G401 (cell line): Measurements from ENCODE around the gene CAMKK2. TPM values are rescaled to one million over a fixed set of nuclear protein-coding genes. Genes with fewer than 3 reads are reported as not detected.
"Not testable (repeated sequence)": the region's sequence is repeated elsewhere in the genome, so short reads cannot be mapped to it uniquely, and the experiment has no call there.

Source experiments
- DNase-seq: peaks from one replicate; pipeline ENCODE4 v3.0.0-alpha.2; 2015; ENCODE audit warnings: low spot score
- in situ Hi-C: cut with HindIII; loops from 2 replicates; pipeline ENCODE4 v1.10.0; 2016; ENCODE audit warnings: low sequenced_read_pairs, mixed read lengths
- total RNA-seq: library from RNA; depleted of rRNA; stranded (reverse); fragments of >200 nt; shearing (Covaris generic); gene quantifications from 2 replicates; pipeline ENCODE4 v1.2.3, GENCODE V29; 2014

Gene CAMKK2
- total RNA-seq, 1 experiment from 2014 or later: 27.2 TPM

DNA sequence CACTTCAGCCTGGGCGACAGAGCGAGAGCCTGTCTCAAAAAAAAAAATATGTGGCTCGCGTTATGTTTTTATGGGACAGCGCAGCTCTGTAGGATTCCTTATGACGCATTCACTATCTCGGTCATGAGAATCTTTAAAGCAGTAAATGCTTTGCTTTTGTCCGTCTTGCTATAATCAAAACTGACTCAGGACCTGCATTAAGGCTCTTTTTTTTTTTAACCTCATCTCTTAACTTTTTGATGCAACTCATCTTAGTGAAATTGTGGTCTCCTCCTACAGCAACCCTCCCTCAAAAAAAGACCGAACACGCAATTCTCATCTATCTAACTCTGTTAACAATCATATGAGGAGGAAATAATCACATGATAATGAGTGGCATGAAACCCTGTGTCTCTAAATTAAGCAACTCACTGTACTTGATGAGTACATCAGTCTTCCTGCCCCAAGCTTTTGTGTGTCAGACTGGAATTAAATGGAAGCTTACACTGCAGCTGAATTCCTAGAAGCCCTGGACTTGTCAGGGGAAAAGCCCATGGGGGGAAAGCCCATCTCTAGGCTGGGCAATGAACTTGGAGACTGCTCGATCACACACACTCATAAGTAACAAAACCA is 82.2 kb downstream of the CAMKK2 start:
- DNase-seq: no peak
- in situ Hi-C loops: no loop called here

DNA sequence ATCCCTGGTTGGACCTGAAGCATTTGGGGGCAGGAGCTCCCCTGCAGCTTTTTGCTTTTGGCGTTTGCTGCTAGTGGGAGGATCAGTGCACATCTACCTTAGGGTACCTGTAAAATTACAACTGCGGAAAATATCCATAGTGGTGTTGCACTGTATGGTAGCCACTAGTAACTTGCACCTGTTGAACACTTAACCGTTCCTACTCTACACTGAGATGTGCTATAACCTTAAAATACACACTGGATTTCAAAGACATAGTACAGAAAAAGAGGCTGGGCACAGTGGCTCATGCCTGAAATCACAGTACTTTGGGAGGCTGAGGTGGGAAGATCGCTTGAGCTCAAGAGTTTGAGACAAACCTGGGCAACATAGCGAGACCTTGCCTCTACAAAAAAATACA is 83.6 kb downstream of the CAMKK2 start:
- in situ Hi-C loops: no loop called here
- DNase-seq: no peak

DNA sequence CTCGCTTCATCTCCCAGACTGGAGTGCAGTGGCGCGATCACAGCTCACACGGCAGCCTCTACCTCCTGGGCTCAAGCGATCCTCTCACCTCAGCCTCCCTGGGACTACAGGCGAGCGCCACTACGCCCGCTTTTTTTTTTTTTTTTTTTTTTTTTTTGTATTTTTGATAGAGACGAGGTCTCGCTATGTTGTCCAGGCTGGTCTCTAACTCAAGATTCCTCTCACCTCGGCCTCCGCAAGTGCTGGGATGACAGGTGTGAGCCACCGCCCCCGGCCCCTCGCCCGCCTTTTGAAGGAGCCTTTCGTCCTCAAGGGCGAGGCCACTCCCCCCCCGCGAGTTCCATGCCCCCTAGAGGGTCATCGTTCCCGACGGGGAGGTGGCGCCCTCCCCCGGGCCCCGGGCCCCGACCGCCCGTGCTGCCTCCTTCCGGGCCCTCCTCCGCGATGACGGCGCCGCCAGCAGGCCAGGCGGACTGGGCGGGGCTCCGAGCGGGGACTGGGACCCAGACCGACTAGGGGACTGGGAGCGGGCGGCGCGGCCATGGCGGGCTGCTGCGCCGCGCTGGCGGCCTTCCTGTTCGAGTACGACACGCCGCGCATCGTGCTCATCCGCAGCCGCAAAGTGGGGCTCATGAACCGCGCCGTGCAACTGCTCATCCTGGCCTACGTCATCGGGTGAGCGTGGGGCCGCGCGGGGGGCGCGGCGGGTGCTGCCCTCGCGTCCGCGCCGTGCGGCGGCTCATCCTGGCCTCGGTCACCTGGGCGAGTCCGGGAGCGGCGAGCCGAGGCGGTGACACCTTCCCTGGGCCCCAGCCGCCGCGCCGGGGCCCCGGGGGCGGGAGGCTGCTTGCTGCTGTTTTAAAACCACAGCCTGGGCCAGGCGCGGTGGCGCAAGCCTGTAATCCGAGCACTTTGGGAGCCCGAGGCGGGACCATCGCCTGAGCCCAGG is 86.6 kb downstream of the CAMKK2 start, which contains the start of gene P2RX4:
TSS of gene P2RX4 (plus strand) at position 506 of the 949 bp plus-strand sequence. CDS start at position 542, 36 bp downstream.
- DNase-seq: peak; percentile 77
- in situ Hi-C loops: no loop called here

DNA sequence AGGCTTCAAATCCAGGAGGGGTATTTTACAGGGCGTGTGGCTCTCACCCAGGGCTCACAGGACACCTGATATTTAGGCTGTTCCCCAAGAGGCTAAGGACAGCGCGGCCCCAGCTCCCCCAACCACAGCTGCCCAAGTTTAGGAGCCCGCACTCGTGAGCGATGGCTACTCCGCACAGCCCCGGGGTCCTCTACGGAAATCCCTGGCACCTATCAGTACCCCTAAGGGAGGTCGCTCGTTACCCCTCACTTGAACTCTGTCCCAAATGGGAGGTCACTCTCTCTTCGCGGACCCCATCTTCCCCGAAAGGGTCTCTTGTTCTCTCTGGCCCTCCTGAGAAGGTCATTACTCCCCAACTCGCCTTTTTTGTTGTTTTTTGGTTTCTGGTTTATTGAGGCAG is 87.3 kb downstream of the CAMKK2 start:
- in situ Hi-C loops: no loop called here
- no peak for DNase-seq

DNA sequence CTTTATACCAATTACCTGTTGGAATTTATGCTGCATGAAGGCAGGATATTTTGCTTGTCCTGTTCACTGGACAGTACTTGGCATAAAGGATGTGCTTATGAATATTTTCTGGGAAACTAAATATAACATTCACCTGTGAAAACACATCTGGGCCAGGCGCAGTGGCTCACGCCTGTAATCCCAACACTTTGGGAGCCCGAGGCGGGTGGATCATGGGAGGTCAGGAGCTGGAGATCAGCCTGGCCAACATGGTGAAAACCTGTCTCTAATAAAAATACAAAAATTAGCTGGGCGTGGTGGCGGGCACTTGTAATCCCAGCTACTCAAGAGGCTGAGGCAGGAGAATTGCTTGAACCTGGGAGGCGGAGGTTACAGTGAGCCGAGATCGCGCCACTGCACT is 87.9 kb downstream of the CAMKK2 start:
- DNase-seq, in situ Hi-C loops: not testable (repeated sequence)

DNA sequence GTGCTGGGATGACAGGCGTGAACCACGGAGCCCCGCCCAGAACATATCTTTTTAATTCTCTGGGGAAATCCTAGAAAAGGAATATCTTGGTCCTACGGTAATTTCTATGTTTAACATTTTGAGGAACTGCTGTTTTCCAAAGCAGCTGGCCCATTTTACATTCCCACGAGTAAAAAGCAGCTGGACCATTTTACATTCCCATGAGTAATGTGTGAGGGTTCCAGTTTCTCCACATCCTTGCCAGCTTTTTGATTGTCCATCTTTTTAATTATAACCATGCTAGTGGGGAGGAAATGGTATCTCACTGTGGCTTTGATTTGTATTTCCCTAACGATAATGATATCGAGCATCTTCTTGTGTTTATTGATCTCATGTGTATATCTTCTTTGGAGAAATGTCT is 91.0 kb downstream of the CAMKK2 start:
- DNase-seq: no peak
- in situ Hi-C loops: no loop called here

DNA sequence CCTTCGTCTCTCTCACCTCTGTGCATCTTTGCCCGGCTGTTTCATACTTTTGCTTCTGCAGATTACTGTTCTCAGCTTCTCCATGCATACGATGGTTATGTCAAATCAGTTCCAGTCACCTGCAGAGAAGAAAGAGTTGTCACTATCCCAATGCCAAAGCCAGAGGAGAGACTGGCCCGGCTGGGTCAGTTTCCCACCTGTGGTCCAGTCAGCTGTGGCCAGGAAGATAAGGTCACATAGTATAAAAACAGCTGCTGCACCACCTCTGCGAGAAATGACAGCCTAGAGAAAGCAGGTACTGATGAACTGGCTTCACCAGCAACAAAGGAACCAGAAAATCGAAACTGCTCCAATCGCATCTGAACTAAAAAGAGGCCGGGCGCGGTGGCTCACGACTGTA is 93.0 kb downstream of the CAMKK2 start:
- no peak for DNase-seq
- in situ Hi-C loops: no loop called here

DNA sequence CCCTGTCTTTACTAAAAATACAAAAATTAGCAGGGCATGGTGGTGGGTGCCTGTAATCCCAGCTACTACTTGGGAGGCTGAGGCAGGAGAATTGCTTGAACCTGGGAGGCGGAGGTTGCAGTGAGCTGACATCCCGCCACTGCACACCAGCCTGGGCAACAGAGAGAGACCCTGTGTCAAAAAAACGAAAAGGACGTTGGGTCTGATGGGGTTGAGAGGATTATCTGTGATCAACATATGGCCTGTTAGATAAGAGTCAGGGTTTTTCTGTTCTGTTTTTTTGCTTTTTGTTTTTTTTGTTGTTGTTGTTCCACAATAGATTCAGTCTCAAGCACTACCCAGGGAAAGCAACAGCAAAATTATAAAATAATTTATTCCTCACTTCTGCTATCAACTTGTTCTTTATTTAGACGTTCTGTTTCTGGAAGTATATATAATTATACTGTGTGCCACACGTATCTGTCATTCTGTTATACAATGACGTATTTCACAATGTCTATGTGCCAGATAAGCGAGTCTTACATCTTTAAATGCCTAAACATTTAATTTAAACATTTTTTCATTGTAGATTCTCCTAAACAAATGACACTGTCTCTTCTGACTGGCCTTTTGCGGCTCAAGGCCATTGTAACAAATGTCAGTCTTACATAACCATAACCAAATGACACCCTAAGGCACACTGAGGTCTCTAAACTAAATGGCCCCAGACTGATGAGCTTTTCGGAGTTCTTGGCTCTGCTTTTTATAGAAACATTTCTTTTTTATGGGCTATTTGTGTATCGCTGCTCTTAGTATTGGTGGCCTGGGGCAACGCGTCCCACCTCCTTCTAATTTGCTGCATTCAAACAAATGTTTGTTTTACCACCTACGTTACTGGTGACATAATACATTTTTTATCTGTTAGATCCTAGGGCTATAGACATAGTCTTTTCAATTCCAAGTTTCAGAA is 93.8 kb downstream of the CAMKK2 start:
- in situ Hi-C loops: no loop called here
- DNase-seq: peak; percentile 48

DNA sequence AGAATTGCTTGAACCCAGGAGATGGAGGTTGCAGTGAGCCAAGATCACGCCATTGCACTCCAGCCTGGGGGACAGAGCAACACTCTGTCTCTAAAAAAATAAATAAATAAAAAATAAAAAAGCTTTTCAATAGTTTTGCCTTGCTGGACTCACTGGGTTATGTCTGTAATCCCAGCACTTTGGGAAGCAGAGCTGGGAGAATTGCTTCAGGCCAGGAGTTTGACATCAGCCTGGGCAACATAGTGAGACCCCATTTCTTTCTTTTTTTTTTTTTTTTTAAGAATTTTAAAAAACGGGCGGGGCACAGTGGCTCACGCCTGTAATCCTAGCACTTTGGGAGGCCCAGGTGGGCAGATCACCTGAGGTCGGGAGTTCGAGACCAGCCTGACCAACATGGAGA is 95.4 kb downstream of the CAMKK2 start:
- in situ Hi-C loops: not testable (repeated sequence)

DNA sequence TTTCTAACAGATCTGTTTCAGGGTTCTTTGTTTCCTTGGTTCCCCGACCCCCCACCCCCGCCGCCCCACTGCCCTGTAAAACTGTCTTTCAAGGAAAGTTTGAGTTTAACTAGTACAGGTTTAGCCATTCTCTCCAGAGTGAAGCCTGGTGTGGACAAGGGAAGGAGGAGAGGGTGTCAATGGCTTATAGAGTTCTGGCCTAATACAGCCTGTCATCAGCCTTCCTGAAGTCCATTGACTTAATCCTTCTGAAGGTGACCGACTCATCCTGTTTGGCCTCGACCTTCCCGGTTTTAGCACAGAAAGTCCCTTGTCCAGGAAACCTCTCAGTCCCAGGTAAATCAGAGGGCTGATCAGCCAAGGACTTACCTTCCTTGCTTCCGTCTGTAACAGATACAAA is 97.6 kb downstream of the CAMKK2 start:
- in situ Hi-C loops: no loop called here
- DNase-seq: no peak

More for the DNA sequence above, 95.4 kb downstream of the CAMKK2 start:
- not testable (repeated sequence) for DNase-seq

DNA sequence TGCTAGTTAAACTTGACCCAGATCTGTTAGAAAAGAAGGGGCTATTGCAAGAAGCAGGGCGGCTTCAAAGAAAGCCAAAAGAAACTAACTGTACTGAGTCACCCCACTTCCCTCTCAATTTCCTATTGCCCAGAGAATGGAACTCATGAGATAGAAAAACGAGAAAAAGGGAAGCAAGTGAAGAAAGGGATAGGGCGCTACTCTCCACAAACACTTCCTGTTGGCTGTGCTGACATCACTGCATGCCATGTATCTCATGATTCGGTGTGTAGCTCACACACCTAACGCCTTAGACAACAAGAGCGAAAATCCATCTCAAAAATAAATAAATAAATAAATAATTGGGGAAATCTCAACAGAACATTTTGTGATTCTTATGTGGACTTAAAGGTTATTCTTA is 99.6 kb downstream of the CAMKK2 start:
- DNase-seq: no peak
- in situ Hi-C loops: no loop called here

DNA sequence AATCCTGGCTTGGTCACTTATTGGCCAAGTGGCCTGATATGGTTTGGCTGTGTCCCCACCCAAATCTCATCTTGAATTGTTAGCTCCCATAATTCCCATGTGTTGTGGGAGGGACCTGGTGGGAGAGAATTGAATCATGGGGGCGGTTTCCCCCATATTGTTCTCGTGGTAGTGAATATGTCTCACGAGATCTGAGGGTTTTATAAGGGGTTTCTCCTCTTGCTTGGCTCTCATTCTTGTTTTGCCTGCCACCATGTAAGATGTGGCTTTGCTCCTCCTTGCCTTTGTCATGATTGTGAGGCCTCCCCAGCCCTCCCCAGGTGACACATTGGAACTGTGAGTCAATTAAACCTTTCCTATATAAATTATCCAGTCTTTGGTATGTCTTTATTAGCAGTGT is 105.4 kb downstream of the CAMKK2 start:
- DNase-seq: no peak
- in situ Hi-C loops: no loop called here

DNA sequence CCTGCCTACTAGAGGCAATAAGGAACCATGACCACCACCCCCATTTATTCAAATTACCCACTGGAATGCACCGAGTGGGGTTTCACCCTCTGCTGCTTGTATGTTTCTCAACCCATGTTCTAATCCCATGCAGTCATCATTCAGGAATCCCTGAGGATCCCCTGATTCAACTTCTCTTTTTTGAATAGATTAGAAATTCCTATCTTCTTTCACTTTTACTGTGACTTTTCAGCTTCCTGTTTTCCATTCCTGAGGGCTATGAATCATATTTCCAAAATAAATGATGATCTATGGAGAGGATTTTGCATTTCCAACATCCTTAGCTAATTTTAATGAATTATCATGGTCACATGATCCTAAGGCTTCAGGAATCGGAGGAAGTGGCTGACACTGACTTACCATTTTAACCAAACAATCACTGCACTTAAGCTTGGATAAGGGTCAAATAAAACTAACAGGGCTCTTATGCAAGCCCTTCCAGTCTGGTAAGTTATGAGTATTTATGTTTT is 105.9 kb downstream of the CAMKK2 start:
- no peak for DNase-seq
- in situ Hi-C loops: no loop called here

DNA sequence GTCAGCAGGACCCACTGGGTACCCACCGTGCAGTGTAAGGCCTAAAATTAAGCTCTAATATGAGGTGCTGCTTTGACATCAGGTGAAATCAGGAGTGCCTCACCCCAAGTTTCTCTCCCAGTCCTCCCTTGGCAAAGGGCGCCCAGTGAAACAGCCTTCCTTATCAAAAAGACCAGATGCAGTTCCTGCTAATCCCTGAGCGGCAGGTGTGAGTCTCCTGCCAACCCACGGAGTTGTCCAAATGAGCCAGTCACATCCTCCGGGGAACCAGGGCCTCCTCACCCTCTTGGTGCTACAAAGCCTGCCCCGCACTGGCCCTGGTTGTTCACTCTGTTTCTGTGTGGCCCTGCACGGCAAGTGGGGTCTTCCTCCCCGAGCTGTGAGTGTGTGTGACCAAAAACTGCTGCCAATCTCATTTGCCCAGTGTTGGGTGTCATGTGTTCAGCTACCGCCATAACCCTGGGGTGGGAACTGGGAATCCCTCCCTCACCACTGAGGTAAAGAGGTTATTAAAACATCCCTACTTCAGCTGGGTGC is 106.8 kb downstream of the CAMKK2 start:
- peak; percentile 61 for DNase-seq
- in situ Hi-C loops: no loop called here

DNA sequence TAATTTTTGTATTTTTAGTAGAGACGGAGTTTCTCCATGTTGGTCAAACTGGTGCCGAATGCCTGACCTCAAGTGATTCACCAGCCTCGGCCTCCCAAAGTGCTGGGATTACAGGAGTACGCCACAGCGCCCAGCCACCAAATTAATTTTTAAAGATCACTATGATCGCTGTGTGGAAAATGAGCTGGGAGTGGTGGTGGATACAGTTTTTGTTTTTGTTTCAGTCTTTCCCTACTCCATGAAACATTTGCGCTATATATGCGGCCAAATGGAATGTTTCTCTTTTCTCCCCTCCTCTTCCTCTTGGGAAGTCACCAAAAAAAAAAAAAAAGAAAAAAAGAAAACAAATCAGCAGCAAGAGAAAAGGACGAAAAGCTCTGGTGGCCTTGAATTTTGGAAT is 107.4 kb downstream of the CAMKK2 start:
- in situ Hi-C loops: no loop called here
- no peak for DNase-seq

DNA sequence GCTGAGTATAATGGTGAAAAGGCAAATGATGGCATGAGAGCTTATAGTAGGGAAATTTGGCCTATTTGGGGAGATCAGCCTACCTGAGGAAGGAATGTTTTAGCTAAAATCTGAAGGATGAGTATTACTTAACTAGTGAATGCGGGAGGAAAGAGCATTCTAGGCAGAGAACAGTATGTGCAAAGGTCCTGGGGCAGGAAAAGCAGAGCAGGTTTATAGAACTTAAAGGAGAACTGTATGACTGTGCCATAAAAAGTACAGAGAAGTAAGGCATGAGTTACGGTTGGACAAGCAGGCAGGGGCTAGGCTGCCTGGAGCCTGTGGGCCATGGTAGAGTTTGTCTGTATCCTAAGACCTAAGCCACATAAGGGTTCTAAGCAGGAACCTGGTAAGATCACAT is 108.3 kb downstream of the CAMKK2 start:
- DNase-seq: no peak
- in situ Hi-C loops: no loop called here
